ENCODE data around the gene SULT4A1. TPM values are rescaled to one million over a fixed set of nuclear protein-coding genes. Genes with fewer than 3 reads are reported as not detected.

The SULT4A1 gene
- total RNA-seq, 2 donors from 2014 or later, result 0.11 TPM; not detected in 1

DNA sequence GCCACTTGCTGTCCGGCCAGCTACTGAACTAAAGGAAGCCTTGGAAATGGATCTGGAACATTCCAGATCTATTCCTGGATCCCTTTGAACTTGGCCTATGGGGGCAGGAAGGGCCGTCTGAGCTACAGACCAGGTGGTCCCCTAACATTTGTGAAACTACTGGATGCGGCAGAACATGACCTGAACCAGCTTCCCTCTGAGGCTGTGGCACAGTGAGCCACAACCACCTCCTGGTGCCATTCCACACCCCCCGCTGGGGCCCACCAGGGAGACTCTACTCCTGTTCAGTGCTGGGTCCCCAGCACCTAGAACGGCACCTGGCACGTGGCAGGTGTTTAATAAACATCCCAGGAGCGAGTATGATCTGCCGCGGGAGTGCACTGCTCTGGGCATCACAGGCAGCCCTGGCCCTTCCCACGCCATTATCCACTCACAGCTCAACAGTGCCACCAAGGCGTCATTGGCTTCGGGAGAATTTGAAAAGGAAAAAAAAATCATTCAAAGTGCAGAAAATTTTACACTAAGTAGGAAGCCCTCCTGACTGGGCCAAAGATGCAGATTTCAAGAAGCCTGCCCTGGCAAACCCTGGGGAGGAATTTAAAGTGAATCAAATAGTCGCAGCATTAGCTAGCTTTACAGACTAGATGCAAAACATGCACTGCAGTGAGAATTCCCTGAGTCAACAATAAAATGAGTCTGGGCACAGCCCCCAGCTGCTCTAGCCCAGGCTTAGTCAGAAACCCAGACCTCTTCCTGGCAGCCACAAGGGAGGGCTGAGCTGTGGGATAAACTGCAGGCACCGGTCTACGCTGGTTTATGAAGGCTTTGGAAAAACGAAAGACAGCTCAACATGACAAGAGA is 35.9 kb downstream of the SULT4A1 start:
- Mint-ChIP-seq H3K4me3 (no peak overlapping the region), H3K36me3 (ENCODE audit: low read depth) (no peaks in the 10 kb centered on the region), H3K9me3 (no peaks in the 10 kb centered on the region), H3K4me1 (no peaks in the 10 kb centered on the region), H3K27ac (no peak overlapping the region), H3K27me3 (peaks cover 16% of the 10 kb centered on the region)
- no peak for ATAC-seq (replicated peaks)

DNA sequence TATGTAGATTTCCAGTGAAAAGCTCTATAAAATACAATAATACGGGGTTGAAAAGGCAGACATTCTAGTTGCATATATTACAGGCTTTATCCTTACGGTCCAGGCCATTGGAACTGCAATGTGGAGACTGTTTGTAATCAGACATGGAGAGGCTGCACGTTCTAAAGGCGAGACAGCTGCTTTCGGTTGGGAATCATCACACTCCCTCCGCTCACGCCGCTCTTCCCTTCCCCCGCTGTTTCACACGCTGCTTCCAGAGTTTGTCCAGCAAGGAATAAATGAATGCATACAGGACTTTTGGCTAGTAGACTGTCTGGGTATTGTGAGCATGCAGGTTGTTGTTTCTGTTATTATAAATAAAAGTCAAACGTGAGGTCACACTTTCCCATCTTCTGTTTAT is 36.7 kb downstream of the SULT4A1 start:
- no peak overlapping the region for H3K4me3 Mint-ChIP-seq
- H3K36me3 Mint-ChIP-seq (ENCODE audit: low read depth), result no peaks in the 10 kb centered on the region
- no peaks in the 10 kb centered on the region for H3K9me3 Mint-ChIP-seq
- peaks cover 23% of the 10 kb centered on the region for H3K27me3 Mint-ChIP-seq
- H3K4me1 Mint-ChIP-seq, result no peaks in the 10 kb centered on the region
- H3K27ac Mint-ChIP-seq, result no peak overlapping the region
- ATAC-seq (replicated peaks), result no peak

DNA sequence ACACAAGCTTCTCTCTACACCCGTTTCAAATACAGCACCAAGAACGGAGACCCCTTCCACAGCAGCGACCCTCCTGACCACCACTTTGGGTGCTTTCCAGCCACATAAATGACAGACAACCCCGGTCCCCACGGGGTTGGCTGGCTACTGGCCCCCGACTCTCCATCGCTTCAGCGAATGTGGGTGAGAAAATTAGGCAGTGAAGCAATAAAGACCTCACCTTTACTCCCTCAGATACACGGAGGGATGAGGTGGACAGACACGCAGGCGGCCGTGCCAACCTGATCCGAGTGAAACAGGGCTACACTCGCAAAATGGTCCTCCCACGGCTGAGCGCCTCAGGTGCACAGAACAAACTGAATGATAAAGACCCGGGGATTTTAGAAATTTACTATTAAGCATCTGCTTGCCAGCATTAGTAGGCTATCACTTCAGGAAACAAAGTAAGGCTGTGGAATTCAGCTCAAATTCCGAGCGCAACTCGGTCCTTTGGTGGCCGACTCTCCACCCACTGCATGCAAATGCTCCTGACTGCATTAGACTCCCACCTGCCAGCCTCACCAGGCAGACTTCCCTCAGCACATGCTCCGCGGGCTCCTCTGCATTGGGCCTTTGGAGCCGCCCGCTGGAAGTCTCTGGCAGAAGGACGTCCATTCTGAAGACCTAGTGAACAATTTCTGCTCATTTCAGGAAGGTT is 37.4 kb downstream of the SULT4A1 start:
- Mint-ChIP-seq H3K27me3 (peaks cover 24% of the 10 kb centered on the region), H3K9me3 (no peaks in the 10 kb centered on the region), H3K36me3 (ENCODE audit: low read depth) (no peaks in the 10 kb centered on the region), H3K4me1 (no peaks in the 10 kb centered on the region), H3K4me3 (no peak overlapping the region), H3K27ac (no peak overlapping the region)
- no peak for ATAC-seq (replicated peaks)

- H3K27me3 Mint-ChIP-seq, result peaks cover 24% of the 10 kb centered on the region
- ATAC-seq (replicated peaks), result no peak
- no peak overlapping the region for H3K27ac Mint-ChIP-seq
Observed at GRCh38 chr22:43823911-43824665, 38.2 kb downstream of the SULT4A1 start.

GRCh38 chr22:43823353-43823908 is 38.9 kb downstream of the SULT4A1 start:
- Mint-ChIP-seq H3K27ac (no peak overlapping the region), H3K4me1 (no peaks in the 10 kb centered on the region), H3K4me3 (no peak overlapping the region), H3K27me3 (peaks cover 24% of the 10 kb centered on the region), H3K9me3 (no peaks in the 10 kb centered on the region), H3K36me3 (ENCODE audit: low read depth) (no peaks in the 10 kb centered on the region)
- no peak for ATAC-seq (replicated peaks)

More at GRCh38 chr22:43823911-43824665, 38.2 kb downstream of the SULT4A1 start:
- no peaks in the 10 kb centered on the region for H3K36me3 Mint-ChIP-seq (ENCODE audit: low read depth)
- H3K4me3 Mint-ChIP-seq, result no peak overlapping the region
- no peaks in the 10 kb centered on the region for H3K9me3 Mint-ChIP-seq
- no peaks in the 10 kb centered on the region for H3K4me1 Mint-ChIP-seq

- Mint-ChIP-seq H3K9me3 (no peaks in the 10 kb centered on the region), H3K27me3 (peaks cover 20% of the 10 kb centered on the region), H3K27ac (peak overlapping the region; percentile 12), H3K4me3 (no peak overlapping the region), H3K4me1 (no peaks in the 10 kb centered on the region), H3K36me3 (ENCODE audit: low read depth) (no peaks in the 10 kb centered on the region)
- ATAC-seq (replicated peaks), result no peak
Observed at GRCh38 chr22:43821606-43822425, 40.5 kb downstream of the SULT4A1 start.

- no peaks in the 10 kb centered on the region for H3K9me3 Mint-ChIP-seq
- ATAC-seq (replicated peaks), result no peak
- H3K27me3 Mint-ChIP-seq, result peaks cover 18% of the 10 kb centered on the region
- no peaks in the 10 kb centered on the region for H3K36me3 Mint-ChIP-seq (ENCODE audit: low read depth)
- H3K4me3 Mint-ChIP-seq, result no peak overlapping the region
- H3K27ac Mint-ChIP-seq, result peak overlapping the region; percentile 12
- no peaks in the 10 kb centered on the region for H3K4me1 Mint-ChIP-seq
Observed at GRCh38 chr22:43820651-43821305, 41.5 kb downstream of the SULT4A1 start.

DNA sequence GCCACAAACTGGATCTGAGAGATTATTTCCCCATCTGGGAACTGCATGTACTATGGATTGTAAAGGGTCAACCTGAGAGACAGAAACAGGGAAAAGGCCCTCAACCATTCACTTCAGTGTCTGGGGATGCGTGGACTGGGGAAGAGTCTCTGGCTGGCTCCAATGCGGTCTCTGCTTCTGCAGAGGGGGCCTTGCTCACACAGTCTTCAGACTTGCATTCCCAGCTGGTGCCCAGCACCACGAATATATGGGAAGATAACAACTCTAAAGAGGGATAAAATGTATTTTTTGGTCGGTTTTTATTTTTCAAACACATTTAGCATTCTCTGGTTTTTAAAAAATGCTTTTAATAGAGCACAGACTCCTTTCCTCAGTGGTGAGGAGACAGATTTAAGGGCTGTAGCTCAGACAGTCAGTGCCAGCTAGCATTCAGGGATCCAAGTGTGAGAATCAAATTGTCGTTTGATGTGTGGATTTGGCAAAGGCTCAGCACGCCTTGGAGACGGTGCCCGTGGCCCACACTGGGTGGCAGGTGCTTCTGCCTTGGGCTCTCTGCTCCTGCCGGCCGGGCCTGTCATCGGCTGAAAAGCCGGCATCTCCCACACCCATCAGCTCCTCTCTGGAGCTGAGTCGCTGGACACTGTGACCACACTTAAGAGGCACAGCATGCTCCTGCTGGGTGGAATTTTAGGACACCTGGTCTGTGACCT is 42.2 kb downstream of the SULT4A1 start:
- Mint-ChIP-seq H3K4me3 (no peak overlapping the region), H3K4me1 (no peaks in the 10 kb centered on the region), H3K27me3 (peaks cover 12% of the 10 kb centered on the region), H3K27ac (no peak overlapping the region), H3K9me3 (no peaks in the 10 kb centered on the region), H3K36me3 (ENCODE audit: low read depth) (no peaks in the 10 kb centered on the region)
- no peak for ATAC-seq (replicated peaks)

DNA sequence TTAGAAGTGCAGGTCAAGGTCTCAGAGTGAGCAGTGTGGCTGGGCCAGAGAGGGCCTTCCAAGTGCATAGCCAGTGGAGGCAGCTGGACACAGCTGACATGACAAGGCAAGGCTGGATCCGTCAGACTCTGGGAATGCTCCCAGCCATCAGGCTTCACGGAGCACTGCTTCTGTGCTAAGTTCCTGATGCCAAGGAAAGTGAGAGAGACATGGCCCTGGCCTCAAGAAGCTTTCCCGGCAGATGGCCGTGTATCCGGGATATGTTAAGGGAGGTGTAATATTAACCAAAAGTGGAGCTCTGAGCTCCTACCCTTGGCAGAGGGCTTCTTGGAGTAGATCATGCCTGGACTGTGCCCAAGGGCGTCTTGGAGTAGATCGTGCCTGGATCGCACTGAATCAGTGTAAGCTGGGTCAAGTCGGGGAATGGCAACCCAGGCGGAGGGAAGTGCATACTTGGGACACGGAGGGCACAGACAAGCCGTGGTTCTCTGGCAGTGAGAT is 42.8 kb downstream of the SULT4A1 start:
- Mint-ChIP-seq H3K9me3 (no peaks in the 10 kb centered on the region), H3K4me1 (no peaks in the 10 kb centered on the region), H3K4me3 (no peak overlapping the region), H3K27me3 (peaks cover 12% of the 10 kb centered on the region), H3K27ac (no peak overlapping the region), H3K36me3 (ENCODE audit: low read depth) (no peaks in the 10 kb centered on the region)
- no peak for ATAC-seq (replicated peaks)

DNA sequence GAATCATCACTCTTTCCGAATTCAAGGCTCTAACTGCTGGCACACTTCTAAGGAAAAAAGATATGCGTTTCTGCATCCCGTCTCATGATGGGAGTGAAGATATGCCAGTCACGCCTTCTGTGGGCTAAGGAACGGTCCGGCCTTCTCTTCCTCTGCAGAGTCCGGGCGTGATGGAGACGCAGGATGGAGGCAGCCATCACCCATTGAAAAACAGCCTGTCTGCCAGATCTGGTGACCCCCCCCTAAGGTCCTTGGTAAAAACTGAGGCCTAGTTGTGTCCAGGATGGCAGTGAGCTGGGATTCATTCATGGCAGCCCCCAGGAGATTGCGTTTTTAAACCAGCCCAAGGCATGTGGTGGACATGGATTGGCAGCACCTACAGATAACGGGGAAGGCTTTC is 43.3 kb downstream of the SULT4A1 start:
- Mint-ChIP-seq H3K4me1 (peaks cover 3% of the 10 kb centered on the region), H3K9me3 (no peaks in the 10 kb centered on the region), H3K27ac (no peak overlapping the region), H3K4me3 (no peak overlapping the region), H3K27me3 (peaks cover 12% of the 10 kb centered on the region), H3K36me3 (ENCODE audit: low read depth) (no peaks in the 10 kb centered on the region)
- ATAC-seq (replicated peaks), result no peak

DNA sequence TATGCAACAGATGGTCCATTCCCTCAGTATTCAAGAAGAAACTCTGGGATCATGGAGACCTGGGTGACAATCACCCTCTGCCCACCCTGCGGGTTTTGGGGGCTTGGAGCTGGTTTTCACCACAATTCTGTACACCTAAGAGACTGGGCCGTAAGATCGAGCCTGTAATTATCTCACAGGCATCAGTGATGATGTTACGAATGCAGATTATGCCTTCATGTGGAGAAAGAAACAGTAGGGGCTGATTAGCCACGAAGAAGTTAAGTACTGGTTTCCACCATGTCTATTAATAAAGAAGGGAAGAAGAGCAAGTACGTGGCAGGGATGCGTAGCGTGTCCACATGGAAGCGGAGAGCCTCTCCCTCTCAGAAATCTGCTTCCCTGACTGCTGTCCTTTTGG is 44.9 kb downstream of the SULT4A1 start:
- Mint-ChIP-seq H3K4me3 (no peak overlapping the region), H3K4me1 (peaks cover 12% of the 10 kb centered on the region), H3K36me3 (ENCODE audit: low read depth) (peaks cover 2% of the 10 kb centered on the region), H3K27ac (no peak overlapping the region), H3K9me3 (no peaks in the 10 kb centered on the region), H3K27me3 (peaks cover 9% of the 10 kb centered on the region)
- ATAC-seq (replicated peaks), result no peak

GRCh38 chr22:43814264-43814663 is 48.0 kb downstream of the SULT4A1 start:
- H3K27me3 Mint-ChIP-seq, result no peaks in the 10 kb centered on the region
- peaks cover 5% of the 10 kb centered on the region for H3K36me3 Mint-ChIP-seq (ENCODE audit: low read depth)
- no peak overlapping the region for H3K27ac Mint-ChIP-seq
- H3K4me3 Mint-ChIP-seq, result peak overlapping the region; percentile 21
- H3K4me1 Mint-ChIP-seq, result peaks cover 16% of the 10 kb centered on the region
- H3K9me3 Mint-ChIP-seq, result no peaks in the 10 kb centered on the region
- ATAC-seq (replicated peaks), result no peak

- Mint-ChIP-seq H3K27me3 (no peaks in the 10 kb centered on the region), H3K4me3 (peak overlapping the region; percentile 91), H3K4me1 (peaks cover 16% of the 10 kb centered on the region), H3K27ac (peak overlapping the region; percentile 89), H3K9me3 (no peaks in the 10 kb centered on the region), H3K36me3 (ENCODE audit: low read depth) (peaks cover 5% of the 10 kb centered on the region)
- no peak for ATAC-seq (replicated peaks)
Observed at GRCh38 chr22:43812890-43813289, 49.4 kb downstream of the SULT4A1 start.

Data from activated T-helper 17 cell treated with anti-CD3 and anti-CD28 coated beads, Interleukin-2, amount 50 U/mL, for 72 hours (primary cell).